OCI-M1 (cell line): ENCODE results near the gene PRDM12.

Experiments used
- DNase-seq: peaks from one replicate; lab custom pipeline; 2025; lab: John Stamatoyannopoulos, UW

The PRDM12 gene

DNA sequence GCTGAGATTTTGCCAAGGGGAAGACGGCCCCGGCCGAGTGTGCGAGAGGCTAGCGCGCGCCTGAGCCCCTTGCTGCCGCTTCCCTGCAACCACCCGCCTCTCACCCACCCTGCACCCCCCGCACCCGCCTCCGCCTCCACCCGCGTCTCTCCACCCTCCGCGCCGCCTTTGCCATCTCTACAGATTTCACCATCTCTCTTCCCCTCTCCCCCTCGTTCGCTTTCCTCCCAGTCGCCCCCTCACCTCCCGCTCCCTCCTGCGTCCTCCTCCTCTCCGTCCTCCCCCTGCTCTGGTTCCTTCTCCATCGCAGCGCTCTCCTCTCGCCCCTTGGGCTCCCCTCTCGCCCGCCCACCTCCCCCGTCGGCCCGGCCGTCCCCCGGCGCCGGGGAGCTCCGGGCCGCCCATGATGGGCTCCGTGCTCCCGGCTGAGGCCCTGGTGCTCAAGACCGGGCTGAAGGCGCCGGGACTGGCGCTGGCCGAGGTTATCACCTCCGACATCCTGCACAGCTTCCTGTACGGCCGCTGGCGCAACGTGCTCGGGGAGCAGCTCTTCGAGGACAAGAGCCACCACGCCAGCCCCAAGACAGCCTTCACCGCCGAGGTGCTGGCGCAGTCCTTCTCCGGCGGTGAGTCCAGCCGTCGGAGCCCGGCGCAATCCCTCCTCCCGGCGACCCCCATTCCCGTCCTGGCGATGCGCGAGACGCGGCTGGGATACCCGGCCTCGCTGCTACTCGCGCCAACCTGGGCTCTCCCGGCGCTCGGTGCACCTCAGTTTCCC, at the start of gene PRDM12:
Gene PRDM12 (plus strand): TSS at position 344 of the 778 bp plus-strand sequence. CDS start 60 bp downstream, at position 404.
- DNase-seq, result no peak

DNA sequence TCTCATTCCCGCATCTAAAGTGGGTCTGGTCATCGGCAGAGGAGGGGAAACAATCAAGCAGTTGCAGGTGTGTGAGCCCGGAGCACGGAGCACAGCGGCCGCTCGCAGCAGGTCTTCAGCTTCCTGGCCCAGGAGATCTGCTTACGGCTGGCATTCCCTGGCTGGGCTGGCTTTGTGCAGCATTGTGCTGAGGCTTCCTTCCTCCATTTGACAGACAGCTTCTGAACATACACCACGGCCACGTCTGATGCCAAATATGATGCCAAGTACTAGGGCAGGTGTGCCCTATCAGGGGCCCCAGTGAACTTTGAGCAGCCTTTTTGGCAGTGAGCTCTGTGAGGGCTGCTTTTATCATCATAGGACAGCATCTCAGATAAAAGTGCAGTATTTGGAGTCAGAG, 47.9 kb upstream of the PRDM12 start:
- DNase-seq, result no peak

DNA sequence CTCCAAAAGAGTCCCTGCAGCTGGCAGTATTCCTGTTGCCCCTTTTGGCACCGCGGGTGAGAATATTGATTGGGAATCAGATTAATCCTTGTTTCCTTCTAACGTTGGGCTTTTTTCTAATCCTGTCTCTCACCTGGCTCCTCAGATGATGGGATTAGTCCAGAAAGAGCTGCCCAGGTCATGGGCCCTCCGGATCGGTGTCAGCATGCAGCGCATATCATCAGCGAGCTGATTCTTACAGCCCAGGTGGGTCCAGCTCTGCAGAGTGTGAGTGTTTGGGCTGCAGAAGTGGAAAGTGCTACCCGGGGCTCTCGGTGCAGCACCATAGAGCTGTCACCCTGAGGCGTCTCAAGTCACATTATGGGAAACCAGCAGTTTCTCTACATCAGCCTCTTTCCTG, 40.9 kb upstream of the PRDM12 start:
- DNase-seq, result no peak

DNA sequence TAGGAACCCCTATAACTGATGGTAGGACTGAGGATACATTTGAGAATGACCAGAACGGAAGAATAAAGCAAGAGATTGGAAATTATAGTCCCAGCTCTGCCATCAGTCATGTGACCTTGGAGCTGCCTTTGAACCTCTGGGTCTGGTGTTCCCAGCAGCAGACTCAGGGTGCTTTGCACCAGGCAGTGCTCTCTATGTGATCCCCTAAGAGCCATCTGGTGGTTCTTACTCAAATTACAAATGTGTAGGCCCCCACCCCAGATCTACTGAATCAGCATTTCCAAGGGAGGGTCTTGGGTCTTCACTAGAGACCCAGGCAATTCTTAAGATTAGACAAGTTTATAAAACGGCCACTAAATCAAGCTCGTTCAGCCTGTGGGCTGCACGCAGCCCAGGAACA, 40.2 kb upstream of the PRDM12 start:
- no peak for DNase-seq

DNA sequence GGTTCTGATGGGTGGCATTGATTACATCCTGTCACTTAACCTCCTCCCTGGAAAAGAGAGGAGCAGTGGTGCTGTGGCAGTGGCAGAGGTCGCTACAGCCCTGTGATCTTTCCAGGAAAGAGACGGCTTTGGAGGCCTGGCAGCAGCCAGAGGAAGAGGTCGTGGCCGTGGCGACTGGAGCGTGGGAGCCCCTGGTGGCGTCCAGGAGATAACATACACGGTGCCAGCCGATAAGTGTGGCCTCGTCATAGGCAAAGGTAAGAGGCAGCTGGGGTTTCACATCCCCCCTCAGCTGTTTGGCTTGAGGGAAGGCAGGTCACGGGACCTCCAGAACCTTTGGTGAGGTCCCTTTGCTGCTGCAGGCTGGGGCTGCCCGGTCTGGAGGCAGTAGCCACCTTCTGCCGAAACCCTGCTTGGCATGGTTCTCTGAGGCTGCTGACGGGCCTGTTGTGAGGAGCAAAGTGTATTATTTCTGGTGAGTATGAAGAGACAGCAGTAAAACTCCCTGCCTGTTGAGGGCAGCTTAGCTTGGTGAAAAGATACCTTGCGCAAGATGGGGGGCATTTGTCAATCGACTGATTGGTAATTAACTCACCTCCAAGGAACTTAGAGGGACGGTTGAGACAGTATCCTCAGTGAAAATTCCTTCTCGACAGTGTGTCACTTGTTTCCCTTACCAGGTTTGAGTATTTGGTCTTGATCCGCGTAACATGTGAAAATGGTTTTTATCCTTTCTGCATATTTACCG, 38.0 kb upstream of the PRDM12 start:
- no peak for DNase-seq

DNA sequence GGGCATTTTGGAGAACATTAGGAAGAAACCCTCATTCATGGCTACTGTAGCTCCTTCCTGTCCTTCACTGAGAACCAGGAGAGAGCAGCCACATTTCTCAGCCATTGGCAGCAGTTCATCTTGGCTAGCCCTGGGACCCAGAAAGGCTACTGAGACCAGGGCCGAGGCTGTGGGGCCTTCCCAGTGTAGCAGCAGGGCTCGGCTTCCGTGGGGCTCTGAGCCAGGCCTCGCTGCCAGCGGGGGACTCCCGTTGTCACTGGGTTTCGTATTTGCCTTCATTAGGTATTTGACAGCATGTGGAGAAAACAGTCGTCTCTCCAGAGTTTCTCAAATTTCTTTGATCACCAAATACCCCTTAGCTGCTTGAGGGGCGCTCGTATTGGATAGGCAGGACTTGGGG, 37.3 kb upstream of the PRDM12 start:
- DNase-seq, result no peak

DNA sequence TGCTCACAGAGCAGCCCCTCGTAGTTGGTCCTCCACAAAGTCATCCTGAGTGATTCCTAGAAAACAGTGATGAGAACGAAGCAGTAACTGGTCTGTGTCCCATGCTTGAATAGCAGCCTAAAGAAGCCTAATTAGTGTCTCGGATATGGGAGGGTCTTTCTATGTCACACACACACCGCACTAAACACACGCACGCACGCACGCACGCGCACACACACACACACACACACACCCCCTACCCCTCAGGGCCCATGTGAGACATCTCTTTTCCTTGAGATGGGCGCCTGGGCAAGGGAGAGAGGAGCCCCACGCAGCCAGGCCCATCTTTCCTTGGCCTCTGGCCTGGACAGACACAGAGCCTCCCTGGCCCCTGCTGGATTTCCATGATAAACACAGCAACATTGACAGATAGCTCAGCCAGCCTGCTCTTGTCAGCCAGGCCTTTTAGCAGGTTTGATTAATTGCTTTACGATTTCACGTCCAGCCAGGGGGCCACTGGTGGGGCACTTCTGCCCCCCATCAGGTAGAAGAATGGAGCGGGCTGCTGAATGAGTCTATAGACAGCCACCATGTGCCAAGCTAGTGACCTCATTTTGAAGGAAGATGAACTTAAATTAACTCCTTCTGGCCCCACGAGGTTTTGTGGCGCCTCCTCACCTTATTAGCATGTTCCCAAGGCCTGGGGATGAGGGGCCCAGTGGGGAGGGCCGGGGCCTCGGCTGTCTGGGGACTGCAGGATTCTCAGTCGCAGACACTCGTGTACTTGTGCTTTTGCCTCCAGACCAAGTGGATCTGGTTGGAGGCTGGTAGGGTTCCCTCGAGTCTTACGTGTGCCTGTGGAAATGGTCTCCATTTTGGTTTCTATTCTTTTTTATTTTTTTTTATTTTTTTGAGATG, 36.2 kb upstream of the PRDM12 start:
- DNase-seq, result no peak

DNA sequence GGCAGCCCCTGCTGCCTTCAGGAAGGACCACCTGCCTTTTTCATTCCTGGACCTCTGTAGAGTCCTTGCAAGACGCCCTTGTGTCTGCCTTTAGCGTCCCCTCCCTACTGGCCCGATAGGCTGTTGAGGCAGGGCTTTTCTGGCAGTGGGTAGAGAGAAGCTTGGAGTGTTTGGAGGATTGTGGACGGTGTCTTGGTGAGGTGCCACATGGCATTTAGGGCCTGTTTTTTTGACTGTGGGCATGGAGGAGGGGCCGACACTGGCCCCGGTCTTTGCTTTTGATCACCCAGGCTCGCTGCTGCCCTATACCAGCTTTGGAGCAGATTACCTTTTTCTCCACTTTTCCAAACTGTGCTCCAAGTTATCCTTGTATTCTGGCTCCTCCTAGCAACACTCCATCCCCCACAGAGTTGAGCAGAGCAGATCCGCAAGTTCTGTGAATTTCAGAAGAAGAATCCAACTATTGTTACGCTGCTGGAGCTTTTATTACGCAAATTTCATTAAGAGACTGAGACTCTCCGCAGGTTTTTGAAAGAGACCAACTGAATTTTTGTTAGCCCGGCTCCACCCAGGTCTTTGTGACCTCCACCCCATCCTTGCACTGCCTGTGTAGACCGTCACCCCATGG, 34.8 kb upstream of the PRDM12 start:
- no peak for DNase-seq

DNA sequence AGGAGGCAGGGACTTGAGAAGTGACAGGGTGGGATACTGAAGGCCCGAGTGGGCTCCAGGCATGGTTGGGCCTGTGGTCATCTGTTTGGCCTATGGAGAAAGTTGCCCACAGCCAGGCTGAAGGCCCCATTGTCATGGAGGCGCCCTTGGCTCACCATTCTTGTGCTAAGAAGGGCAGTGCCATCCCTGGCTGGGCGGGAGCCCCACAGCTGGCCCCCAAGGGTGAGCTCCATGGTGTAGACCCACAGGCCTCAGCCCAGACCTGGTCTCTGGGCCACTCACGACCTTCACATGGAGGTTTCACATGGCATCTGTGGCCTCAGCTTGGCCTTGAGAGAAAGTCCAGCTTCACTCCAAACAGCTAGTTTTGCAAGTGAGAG, 34.3 kb upstream of the PRDM12 start:
- DNase-seq, result no peak

DNA sequence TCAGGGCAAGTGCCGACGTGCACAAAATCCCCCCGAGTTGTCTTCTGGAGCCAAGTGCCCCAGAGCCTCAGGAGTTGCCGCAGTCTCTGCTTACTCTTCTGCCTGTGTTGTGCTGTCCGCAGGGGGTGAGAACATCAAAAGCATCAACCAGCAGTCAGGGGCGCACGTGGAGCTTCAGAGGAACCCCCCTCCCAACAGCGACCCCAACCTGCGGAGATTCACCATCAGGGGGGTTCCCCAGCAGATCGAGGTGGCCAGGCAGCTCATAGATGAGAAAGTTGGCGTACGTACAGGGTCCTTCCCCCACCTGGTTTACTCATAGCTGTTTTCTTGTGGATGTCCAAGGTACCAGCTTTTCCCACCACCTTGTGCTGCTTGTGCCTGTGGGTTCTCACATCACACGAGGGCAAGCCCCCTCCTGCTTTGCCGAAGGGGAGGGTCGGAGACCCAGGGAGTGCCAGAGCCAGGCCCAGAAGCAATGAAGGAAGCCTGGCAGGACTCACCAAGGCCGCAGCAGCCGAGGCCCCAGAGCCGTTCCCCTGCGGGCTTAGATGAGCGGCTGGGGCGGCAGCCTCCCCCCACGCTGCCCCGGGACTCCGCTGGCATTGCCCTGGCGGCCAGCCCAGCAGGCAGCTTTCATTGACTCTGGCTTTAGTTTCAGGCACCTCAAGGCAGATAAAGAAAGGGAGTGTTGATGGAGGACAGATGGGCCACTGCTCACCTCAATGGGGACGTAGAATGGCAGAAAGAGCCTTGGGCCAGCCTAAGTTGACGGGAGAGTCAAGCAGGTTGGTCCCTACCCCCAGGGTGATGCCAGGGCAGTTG, 33.7 kb upstream of the PRDM12 start:
- DNase-seq, result no peak

DNA sequence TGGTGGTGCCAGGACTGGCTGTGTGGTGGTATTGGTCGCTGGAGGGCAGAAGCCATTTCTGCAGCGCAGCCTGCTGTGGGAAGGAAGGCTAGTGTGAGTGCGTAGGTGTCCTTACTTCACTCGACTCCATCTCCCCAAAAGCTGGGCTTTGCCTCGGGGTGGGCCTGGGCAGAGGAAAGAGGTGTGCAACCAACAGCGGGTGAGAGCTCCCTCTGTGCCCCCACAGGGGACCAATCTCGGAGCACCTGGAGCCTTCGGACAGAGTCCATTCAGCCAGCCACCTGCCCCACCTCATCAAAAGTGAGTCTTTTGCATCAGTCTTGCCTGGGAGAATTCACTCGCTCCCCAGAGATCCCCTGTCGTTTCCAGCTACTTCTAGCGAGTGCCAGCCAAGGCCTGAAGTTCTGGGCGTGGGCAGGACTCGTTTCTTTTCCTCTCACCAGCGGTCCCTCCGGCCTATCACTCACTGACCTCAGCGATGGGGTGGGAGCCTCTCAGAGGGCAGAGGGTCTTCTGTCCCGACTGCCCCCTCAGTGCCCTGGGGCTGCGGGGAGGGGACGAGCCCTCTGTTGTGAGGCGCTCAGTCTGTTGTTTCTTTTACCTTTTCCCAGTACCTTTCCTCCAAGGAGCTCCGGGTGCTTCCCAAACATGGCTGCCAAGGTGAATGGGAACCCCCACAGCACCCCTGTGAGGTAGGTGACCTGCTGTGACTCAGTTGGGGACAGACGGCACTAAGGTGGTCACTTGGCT, 32.9 kb upstream of the PRDM12 start:
- DNase-seq, result no peak

DNA sequence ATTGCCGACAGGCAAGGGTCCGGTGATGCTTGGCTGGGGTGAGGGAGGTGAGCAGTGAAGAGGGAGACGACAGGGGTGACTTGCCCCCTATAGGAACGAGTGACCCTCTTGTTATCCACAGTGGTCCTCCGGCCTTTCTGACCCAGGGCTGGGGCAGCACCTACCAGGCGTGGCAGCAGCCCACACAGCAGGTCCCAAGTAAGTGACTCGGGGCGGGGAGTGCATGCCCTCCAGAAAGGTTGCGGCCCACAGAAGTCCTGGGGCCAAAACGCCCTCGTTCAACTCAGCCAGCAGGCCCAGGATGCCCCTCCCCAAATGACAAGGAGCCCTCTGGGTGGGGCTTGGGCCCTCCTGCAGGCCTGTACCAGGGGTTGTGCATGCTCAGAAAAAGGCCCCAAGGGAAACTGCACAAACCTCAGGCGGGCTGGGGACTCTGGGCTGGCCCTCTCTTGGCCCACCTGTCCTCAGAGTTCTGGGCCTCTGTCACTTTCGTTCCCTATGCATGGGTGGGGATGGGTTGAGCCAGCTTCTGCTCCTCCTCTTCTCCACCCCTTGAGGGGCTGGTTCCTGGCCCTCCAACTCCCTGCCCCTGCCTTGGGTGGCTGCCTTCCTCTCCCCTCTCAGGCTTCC, 32.2 kb upstream of the PRDM12 start:
- DNase-seq, result no peak

DNA sequence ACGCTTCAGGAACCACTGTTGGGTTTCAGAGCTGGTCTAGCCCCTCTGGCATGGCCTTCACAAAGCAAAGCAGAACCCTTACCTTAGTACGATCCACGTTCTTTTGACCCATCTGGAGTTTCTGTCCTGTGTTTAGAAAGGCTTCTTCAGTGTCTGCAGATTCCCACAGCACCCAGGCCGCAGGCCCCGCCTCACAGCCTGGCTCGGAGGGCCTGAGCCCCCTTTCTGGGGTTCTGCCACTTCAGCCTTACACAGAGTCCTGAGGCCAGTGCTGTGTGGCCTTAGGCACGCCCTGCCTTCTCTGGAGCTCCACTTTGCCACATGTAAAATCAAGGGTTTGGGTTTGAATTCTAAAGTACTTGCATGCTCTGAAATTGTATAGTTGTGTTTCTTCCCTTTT, 31.6 kb upstream of the PRDM12 start:
- DNase-seq, result no peak

DNA sequence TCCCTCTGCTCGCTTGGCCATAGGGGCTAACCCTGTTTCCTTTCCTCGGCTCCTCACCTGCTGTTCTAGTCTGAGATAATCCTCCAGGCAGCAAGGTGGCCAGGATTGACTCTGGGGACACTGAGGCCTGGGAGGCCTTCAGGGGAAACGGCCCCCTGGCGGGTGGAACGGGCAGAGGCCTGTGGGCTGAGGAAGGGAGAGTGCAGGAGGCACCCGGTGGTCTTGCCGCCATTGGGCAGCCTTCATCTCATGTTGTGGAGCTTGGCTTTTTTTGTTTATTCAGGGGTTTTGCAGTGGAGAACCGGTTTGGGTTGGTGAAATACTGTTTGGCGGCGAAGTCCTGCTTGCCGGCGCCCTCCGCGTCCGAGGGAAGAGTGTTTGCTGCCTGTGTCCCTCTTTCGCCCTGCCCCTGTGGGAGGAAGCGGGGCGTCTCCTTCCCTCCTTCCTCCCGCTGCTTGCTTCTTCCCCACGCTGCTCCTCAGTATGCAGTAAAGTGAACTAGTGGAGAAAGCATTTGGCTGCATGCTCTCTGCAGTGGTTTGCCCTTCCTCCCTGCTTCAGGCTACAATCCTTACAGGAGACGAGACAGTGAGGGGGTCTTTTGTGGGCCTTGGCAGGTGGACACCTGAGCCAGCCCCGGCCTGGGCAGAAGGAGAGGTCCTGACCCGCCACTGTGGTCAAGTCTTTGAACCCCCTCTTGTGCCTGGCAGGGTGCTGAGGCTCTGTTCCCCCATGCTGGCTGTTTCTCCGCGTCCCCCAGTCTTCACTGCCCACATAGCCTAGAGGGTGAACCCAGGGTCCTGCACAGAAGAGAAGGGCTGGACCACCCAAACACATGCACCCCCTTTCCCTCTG, 30.8 kb upstream of the PRDM12 start:
- DNase-seq, result no peak

DNA sequence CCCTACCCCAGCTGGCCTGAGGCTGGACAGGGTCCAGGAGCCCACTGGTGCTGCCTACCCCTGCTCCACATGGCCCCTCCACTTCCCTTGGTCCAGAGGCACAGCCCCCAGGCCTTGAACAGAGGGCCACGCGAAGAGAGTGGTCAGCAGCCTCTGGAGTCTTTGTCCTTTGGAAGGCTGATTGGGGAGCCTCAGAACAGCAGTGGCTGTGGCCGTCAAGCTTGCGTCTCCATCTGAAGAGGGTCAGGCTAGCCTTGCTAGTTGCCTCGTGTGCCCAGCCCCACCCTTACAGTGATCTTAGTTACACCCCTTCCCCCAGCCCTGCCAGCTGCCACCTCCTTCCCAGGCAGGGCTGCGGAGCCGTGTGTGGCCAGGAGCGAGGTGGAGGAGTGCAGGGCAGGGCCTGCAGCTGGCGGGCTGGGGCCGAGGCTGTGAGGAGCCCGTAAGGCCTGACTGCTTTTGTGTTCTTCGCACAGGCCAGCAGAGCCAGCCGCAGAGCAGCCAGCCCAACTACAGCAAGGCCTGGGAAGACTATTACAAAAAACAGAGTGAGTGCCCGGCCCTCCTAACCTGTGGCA, 30.1 kb upstream of the PRDM12 start:
- no peak for DNase-seq

DNA sequence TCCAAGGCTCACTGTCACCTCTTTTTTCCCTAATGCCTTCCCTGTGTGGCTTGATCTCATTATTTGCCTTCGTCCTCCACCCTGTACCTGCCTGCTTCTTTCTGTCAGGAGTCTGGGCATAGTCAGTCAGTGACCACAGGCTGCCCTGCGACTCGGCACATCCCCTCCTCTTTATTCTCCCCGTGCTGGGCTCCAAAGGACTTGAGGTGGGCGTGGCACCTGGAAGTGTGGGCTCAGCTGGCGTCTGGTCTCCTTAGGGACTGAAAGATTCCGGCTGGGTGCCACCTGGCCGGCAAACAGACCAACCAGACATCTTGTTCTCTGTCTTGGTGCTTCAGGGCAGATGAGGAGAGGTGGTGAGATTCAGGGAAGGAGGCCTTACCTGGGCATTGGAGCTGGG, 29.6 kb upstream of the PRDM12 start:
- no peak for DNase-seq

DNA sequence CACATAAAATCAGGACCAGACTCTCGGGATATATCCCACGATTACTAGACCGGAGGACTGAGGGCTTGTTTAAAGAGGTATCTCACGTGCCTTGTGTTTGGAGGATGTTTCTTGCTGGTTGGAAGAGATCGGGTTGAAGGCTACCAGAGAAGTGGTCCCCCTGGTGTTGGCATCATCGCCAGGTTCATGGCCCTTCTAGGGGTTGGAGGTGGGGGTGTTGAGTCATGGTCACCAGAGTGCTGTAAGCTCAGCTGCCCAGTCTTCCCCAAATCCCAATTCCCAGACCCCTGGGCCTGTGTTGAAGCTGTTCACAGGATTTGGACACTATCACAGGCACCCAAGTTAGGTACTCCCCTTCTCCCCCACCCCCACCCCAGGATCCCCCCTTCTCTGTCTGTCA, 29.1 kb upstream of the PRDM12 start:
- DNase-seq, result no peak

DNA sequence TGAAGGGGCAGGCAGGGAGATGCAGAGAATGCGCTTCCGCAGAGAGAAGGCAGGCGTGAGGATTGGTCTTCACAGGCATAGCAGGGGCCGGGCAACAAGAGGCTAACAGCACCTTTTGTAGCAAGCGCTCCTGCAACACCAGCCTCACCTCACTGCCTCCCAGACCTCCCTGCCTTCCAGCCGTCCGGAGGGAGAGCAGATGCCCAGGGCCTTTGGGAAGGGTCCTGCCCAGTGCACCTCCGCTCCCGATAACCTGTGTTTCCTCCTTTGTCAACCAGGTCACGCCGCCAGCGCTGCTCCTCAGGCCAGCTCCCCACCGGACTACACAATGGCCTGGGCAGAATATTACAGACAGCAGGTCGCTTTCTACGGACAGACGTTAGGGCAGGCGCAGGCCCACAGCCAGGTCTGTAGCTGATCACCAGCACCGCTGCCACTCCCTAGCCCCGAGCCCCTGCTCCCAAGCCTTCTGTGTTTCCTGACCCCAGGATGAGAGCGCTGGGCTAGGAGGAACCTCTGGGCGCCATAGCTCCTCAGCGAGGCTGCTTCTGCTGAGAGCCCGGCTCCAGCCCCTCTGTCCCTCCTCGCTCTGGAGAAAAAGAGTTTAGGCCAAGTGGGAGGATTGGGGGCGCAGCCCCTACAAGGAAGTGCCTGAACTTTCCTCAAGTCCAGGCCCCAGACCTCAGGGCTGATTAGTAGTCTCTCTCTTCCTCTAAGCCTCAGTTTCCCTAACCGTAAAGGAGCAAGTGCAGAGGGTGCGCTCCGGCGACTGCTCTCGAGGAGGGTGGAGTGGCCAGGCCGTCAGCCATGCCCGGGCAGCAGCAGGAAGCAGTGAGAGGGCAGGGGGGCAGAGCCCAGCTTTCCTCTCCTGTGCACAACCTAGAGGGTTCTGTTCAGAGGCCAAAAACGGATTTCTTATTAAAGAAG, 28.4 kb upstream of the PRDM12 start:
- DNase-seq, result no peak
